GM18519 (cell line): ENCODE results near the gene PON3.

Source experiments
- ATAC-seq: cut with Tn5 transposase; IDR thresholded peaks from one replicate; pipeline ENCODE4 v1.9.1; 2021; ENCODE audit warnings: mild to moderate bottlenecking, moderate library complexity; ENCODE audit not compliant: unreplicated experiment, low FRiP score

The PON3 gene

DNA sequence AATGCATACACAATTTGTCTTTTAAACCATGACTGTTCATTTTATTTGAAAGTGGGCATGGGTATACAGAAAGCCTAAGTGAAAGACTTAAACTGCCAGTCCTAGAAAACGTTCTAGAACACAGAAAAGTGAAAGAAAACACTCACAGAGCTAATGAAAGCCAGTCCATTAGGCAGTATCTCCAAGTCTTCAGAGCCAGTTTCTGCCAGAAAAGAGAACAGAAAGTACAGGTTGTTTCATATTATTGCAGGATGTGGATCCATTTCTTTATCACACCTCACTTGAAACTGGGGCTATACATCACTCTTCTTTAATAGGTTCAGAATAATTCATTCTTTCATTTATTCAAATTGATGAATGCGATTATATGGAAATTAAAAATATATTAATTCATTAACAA lies 79.6 kb downstream of the PON3 start:
- peak; percentile 85 for ATAC-seq

DNA sequence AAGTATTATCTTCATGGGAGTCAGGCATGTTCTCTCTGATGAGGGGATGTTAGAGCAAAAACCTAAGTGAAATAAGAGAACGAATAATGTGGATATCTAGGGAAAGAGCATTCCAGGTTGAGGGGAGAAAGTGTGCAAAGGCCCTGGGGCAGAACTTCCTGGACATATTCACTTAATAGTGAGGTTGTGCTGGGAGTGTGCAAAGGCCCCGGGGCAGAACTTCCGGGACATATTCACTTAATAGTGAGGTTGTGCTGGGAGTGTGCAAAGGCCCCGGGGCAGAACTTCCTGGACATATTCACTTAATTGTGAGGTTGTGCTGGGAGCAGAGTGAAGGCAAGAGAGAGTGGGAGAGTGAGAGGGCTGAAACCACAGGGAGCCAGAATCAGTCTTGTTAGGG lies 83.6 kb downstream of the PON3 start:
- ATAC-seq, result no peak

DNA sequence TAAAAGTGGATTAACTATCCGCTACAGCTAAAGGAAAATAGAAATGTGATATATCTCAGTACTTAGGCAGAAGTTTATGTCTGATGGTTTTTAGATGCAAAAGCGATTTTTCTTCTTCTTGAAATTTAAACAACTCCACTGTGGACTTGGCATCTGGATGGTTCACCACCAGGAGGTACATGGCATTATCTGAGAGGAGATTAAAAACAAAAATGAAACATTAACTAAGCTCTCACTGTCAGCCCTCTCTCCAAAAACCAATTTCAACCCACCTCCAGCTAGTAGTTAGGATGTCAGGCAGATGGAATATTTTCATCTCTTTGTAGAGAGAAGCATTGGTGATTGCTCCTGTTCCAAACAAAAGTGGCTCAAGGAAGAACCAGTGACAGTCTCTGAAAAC lies 84.8 kb downstream of the PON3 start:
- ATAC-seq, result no peak

DNA sequence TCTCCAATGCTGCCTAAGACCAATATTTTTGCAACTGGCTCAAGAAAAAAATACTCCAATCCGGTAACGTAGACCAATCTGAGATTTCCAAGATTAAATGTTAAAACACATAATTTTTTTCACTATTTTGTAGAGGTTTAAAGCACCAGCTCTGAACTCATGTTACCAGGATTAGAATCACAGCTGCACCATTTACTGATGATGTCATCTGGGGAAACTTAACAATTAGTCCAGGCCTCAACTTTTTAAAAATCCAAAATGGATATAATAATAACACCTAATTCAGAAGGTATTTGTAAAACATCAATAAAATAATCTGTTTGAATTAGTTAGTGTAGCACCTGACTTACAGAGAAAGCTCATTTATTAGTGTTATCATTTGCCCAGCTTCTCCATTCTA lies 86.2 kb downstream of the PON3 start:
- ATAC-seq, result no peak
